ENCODE measurements around the gene TMEM123. TPM values are rescaled to one million over a fixed set of nuclear protein-coding genes. Genes with fewer than 3 reads are reported as not detected.

The TMEM123 gene
- total and polyA plus RNA-seq, 10 of the 15 experiments (the other 5 are each of a cell fraction or from before 2014, with no cell fraction given): 35.1 to 667 (median 123) TPM

DNA sequence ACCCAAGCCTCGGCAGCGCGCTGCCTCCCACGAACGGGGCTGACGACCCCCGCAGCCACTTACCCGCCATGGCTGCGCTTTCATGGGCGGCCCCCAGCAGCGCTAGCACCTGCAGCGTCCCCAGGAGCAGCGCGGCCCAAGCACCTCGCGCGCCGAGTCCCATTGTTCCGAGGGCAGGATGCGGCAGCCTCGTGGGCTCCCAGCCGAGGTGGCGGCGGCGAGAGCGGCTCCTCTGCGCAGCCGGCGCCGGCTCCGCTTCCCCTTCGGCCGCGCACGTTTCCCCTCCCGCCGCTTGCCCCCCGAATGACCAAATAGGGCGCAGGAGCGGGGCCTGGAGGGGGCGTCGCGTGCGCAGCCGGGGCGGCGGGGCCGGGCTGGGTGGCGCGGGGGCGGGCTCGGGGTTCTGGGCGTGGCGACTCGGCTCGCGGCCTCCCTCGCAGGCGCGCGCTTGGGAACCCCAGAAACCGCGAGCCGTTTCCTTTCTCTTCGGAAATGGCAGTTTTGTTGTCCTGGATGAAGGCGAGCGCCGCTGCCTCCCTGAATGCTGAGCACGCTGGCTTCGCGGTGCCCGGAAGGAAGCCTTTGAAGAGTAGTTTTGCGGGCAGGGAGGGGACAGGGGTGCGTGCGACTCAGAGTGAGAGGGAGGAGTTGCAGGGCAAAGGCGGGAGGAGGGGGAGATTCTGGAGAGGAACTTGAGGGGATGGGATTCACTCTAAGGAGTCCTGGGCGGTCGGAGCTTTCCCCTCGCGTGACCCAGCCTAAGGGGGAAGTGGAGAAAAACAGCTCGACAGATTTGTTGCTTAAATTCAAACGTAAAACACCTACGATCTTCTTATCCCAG is at the start of gene TMEM123 (continued):
- 0 out of 2 replicates have a peak, but pooled peaks have one; percentile 8 for TF ChIP-seq RAD21 (IDR thresholded peaks at IDR 0.05; ENCODE audit: insufficient read depth, low read depth, low read length)
- TF ChIP-seq GATAD2B (conservative IDR thresholded peaks at IDR 0.05; ENCODE audit: low read depth): peak; percentile 40; the same call in 1 of the 2 replicates
- TF ChIP-seq CBFB (IDR thresholded peaks at IDR 0.05; ENCODE audit: low read depth): peak; percentile 80
- TF ChIP-seq YY1 (IDR thresholded peaks at IDR 0.05; ENCODE audit: low read depth, low read length): peak; percentile 54; the same call in 1 of the 2 replicates
- 0 out of 2 replicates have a peak, but pooled peaks have one; percentile 53 for TF ChIP-seq SIN3A (IDR thresholded peaks at IDR 0.05; ENCODE audit: low read depth, low read length)
- TF ChIP-seq BMI1 (IDR thresholded peaks at IDR 0.05; ENCODE audit: borderline replicate concordance): no peak
- TF ChIP-seq MTA3 (IDR thresholded peaks at IDR 0.05; ENCODE audit: borderline replicate concordance, low read length): no peak
- TF ChIP-seq ASH2L (IDR thresholded peaks at IDR 0.05; ENCODE audit: borderline replicate concordance, low read depth): peak; percentile 56; the same call in 1 of the 2 replicates
- peak; percentile 41; the same call in 1 of the 2 replicates for TF ChIP-seq NBN (IDR thresholded peaks at IDR 0.05)
- peak; percentile 58; the same call in 1 of the 2 replicates for TF ChIP-seq SPI1 (IDR thresholded peaks at IDR 0.05; ENCODE audit: borderline replicate concordance, insufficient read depth, low read depth, low read length)
- no peak; the same call in 1 of the 2 replicates for TF ChIP-seq RAD51 (IDR thresholded peaks at IDR 0.05)
- peak; percentile 48 for TF ChIP-seq SMAD1 (IDR thresholded peaks at IDR 0.05; ENCODE audit: low read depth, partially characterized antibody)
- TF ChIP-seq FOS (IDR thresholded peaks at IDR 0.05; ENCODE audit: borderline replicate concordance, extremely low read depth, insufficient read length): no peak
- TF ChIP-seq YBX1 (IDR thresholded peaks at IDR 0.05): no peak
- TF ChIP-seq BCL3 (IDR thresholded peaks at IDR 0.05; ENCODE audit: borderline replicate concordance, insufficient read depth, low read depth, low read length, poor library complexity, severe bottlenecking): peak; percentile 27
- no peak for TF ChIP-seq RBBP5 (conservative IDR thresholded peaks at IDR 0.05)
- no peak for TF ChIP-seq ATF3 (IDR thresholded peaks at IDR 0.05; ENCODE audit: borderline replicate concordance, extremely low read depth, low read depth, low read length)
- TF ChIP-seq POU2F2 (IDR thresholded peaks at IDR 0.05; ENCODE audit: borderline replicate concordance, low read depth, low read length): no peak
- TF ChIP-seq NFXL1 (IDR thresholded peaks at IDR 0.05; ENCODE audit: borderline replicate concordance): no peak
- TF ChIP-seq, protein P1, sequence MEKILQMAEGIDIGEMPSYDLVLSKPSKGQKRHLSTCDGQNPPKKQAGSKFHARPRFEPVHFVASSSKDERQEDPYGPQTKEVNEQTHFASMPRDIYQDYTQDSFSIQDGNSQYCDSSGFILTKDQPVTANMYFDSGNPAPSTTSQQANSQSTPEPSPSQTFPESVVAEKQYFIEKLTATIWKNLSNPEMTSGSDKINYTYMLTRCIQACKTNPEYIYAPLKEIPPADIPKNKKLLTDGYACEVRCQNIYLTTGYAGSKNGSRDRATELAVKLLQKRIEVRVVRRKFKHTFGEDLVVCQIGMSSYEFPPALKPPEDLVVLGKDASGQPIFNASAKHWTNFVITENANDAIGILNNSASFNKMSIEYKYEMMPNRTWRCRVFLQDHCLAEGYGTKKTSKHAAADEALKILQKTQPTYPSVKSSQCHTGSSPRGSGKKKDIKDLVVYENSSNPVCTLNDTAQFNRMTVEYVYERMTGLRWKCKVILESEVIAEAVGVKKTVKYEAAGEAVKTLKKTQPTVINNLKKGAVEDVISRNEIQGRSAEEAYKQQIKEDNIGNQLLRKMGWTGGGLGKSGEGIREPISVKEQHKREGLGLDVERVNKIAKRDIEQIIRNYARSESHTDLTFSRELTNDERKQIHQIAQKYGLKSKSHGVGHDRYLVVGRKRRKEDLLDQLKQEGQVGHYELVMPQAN (conservative IDR thresholded peaks at IDR 0.05): peak; percentile 43; the same call in 1 of the 2 replicates
- peak; percentile 51; the same call in 1 of the 2 replicates for TF ChIP-seq DPF2 (IDR thresholded peaks at IDR 0.05)
- TF ChIP-seq TCF3 (IDR thresholded peaks at IDR 0.05; ENCODE audit: borderline replicate concordance, insufficient read depth, low read depth, low read length): peak; percentile 62; the same call in 1 of the 2 replicates
- peak; percentile 39; the same call in 1 of the 2 replicates for TF ChIP-seq TBL1XR1 (IDR thresholded peaks at IDR 0.05; ENCODE audit: low read depth, low read length)
- TF ChIP-seq MEF2B (IDR thresholded peaks at IDR 0.05; ENCODE audit: partially characterized antibody, poor library complexity, severe bottlenecking): no peak
- no peak for TF ChIP-seq HDAC2 (IDR thresholded peaks at IDR 0.05)
- TF ChIP-seq BHLHE40 (IDR thresholded peaks at IDR 0.05; ENCODE audit: borderline replicate concordance in 1 of 2, low read depth in 2 of 2, low read length in 1 of 2): peak; percentile 94 to 98

Measured in GM12878 (cell line).